HCT116 (cell line): ENCODE measurements around the gene NAALADL2. TPM values are rescaled to one million over a fixed set of nuclear protein-coding genes. Genes with fewer than 3 reads are reported as not detected.

Experiments
- ATAC-seq: fragments of 200-7000 bp; cut with Tn5 transposase; 2 replicates; pipeline ENCODE4 v1.9.1; 2020; ENCODE audit warnings: mild to moderate bottlenecking, moderate library complexity
- BruUV-seq: library from RNA; stranded (reverse); fragments of 400-500 nt; replicated peaks from 2 replicates; lab custom pipeline; 2021; lab: Mats Ljungman, UMichigan
- CTCF ChIA-PET: fragments of 300-600 bp; sonication (Branson Sonifier 250); formaldehyde crosslinking; loops from one replicate; lab custom pipeline; 2021; ENCODE audit warnings: antibody characterized with exemption; lab: Charles Lee
- POLR2A ChIA-PET: fragments of 300-600, 350-600 bp; sonication (Branson Sonifier 250); formaldehyde crosslinking; loops from one replicate; lab custom pipeline; 2021; ENCODE audit warnings: antibody characterized with exemption; lab: Charles Lee
- RAD21 ChIA-PET, 2 experiments: fragments of 300-600 bp; sonication (Branson Sonifier 250); formaldehyde crosslinking; loops; one replicate each; lab custom pipeline; 2023; ENCODE audit warnings: low total read pairs in 2 of 2; ENCODE audit not compliant: uncharacterized antibody in 2 of 2, unreplicated experiment in 2 of 2, low non-redundant PET in 1 of 2; lab: Charles Lee
- DNase-seq: peaks from one replicate; pipeline ENCODE4 v3.0.0-alpha.2; 2010; ENCODE audit warnings: low read depth, low spot score
- H2AFZ ChIP-seq: fragments of 200-600 bp; shearing (Covaris generic), sonication (generic); 2 replicates; pipeline ENCODE4 v1.6.1; 2017; ENCODE audit warnings: low read depth, mixed run types, mixed read lengths, antibody characterized with exemption, low read length; ENCODE audit not compliant: poor library complexity, severe bottlenecking
- H3K27ac ChIP-seq: 2 replicates; pipeline ENCODE4 v1.5.1; 2012; ENCODE audit warnings: low read depth, low read length
- H3K27me3 ChIP-seq: fragments of 200-600 bp; sonication (generic); 2 replicates; pipeline ENCODE4 v1.6.1; 2016; ENCODE audit warnings: mixed run types, low read length, mixed read lengths; ENCODE audit not compliant: insufficient read depth
- H3K36me3 ChIP-seq, 2 experiments: fragments of 200-500 bp in 1 of 2; fragments of 200-600 bp in 1 of 2; sonication (Bioruptor generic) in 1 of 2; sonication (generic) in 1 of 2; 2 replicates each; pipeline versions ENCODE4 v1.5.1 to v1.6.1; 2014 to 2016; ENCODE audit warnings: low read length in 2 of 2, inconsistent platforms in 1 of 2, mixed read lengths in 1 of 2, mixed run types in 1 of 2; ENCODE audit not compliant: insufficient read depth in 2 of 2, control insufficient read depth in 1 of 2
- H3K4me1 ChIP-seq, 2 experiments: fragments of 200-600 bp in 1 of 2; sonication (generic) in 1 of 2; 2 replicates each; pipeline versions ENCODE4 v1.5.1 to v1.6.1; 2012 to 2017; ENCODE audit warnings: low read length in 2 of 2, inconsistent platforms in 1 of 2, mild to moderate bottlenecking in 1 of 2, mixed read lengths in 1 of 2, mixed run types in 1 of 2, moderate library complexity in 1 of 2; ENCODE audit not compliant: insufficient read depth in 2 of 2, control insufficient read depth in 1 of 2
- H3K4me2 ChIP-seq: fragments of 200-600 bp; sonication (generic); 2 replicates; pipeline ENCODE4 v1.6.1; 2017; ENCODE audit warnings: mixed run types, low read length, mixed read lengths
- H3K4me3 ChIP-seq, 2 experiments: fragments of 200-600 bp in 1 of 2; sonication (generic) in 1 of 2; replicated peaks in 1 of 2; 2 replicates each; pipeline ENCODE4 v1.5.1; 2011 to 2016; ENCODE audit warnings: low read length in 2 of 2, control low read depth in 1 of 2, low read depth in 1 of 2, mild to moderate bottlenecking in 1 of 2, mixed read lengths in 1 of 2, mixed run types in 1 of 2
- H3K79me2 ChIP-seq: fragments of 200-600 bp; sonication (generic); 2 replicates; pipeline ENCODE4 v1.6.1; 2017; ENCODE audit warnings: mild to moderate bottlenecking, mixed run types, low read length, moderate library complexity, mixed read lengths; ENCODE audit not compliant: insufficient read depth
- H3K9ac ChIP-seq: fragments of 200-600 bp; sonication (generic); 2 replicates; pipeline ENCODE4 v1.6.1; 2016; ENCODE audit warnings: low read length, mixed read lengths
- H3K9me2 ChIP-seq: fragments of 200-600 bp; sonication (generic), shearing (Covaris generic); 2 replicates; pipeline ENCODE4 v1.6.1; 2017; ENCODE audit warnings: mixed run types, mild to moderate bottlenecking, moderate library complexity; ENCODE audit not compliant: insufficient read depth
- H3K9me3 ChIP-seq, 2 experiments: fragments of 200-500 bp in 1 of 2; fragments of 200-600 bp in 1 of 2; sonication (Bioruptor generic) in 1 of 2; sonication (generic) in 1 of 2; 2 replicates each; pipeline ENCODE4 v1.6.1; 2014 to 2017; ENCODE audit warnings: low read length in 2 of 2, mixed read lengths in 2 of 2, inconsistent platforms in 1 of 2, low read depth in 1 of 2, mild to moderate bottlenecking in 1 of 2, mixed run types in 1 of 2, moderate library complexity in 1 of 2; ENCODE audit not compliant: control insufficient read depth in 1 of 2, insufficient read depth in 1 of 2
- H4K20me1 ChIP-seq: fragments of 200-600 bp; sonication (generic), shearing (Covaris generic); 2 replicates; pipeline ENCODE4 v1.6.1; 2017; ENCODE audit warnings: mixed run types, mild to moderate bottlenecking, moderate library complexity; ENCODE audit not compliant: insufficient read depth
- ATF3 ChIP-seq: IDR thresholded peaks from 2 replicates; pipeline ENCODE4 v1.6.1; 2012
- CEBPB ChIP-seq: IDR thresholded peaks from 2 replicates; pipeline ENCODE4 v1.6.1; 2012; ENCODE audit warnings: low read depth
- CTCF ChIP-seq, 3 experiments: fragments of 200-600 bp in 1 of 3; sonication (generic) in 1 of 3; IDR thresholded peaks in 2 of 3; conservative IDR thresholded peaks in 1 of 3; 2 replicates each; pipeline ENCODE4 v1.5.1; 2012 to 2017; ENCODE audit warnings: low read depth in 2 of 3, low read length in 2 of 3, antibody characterized with exemption in 1 of 3, borderline replicate concordance in 1 of 3, control low read depth in 1 of 3, mild to moderate bottlenecking in 1 of 3, mixed read lengths in 1 of 3, mixed run types in 1 of 3, moderate library complexity in 1 of 3; ENCODE audit not compliant: insufficient read depth in 1 of 3
- ELF1 ChIP-seq: IDR thresholded peaks from 2 replicates; pipeline ENCODE4 v1.6.1; 2012; ENCODE audit warnings: low read depth, borderline replicate concordance
- EZH2 ChIP-seq: fragments of 200-600 bp; sonication (generic); IDR thresholded peaks from 2 replicates; pipeline ENCODE4 v1.6.1; 2017; ENCODE audit warnings: antibody characterized with exemption, mixed run types
- FOSL1 ChIP-seq: IDR thresholded peaks from 2 replicates; pipeline ENCODE4 v1.6.1; 2012; ENCODE audit warnings: low read depth
- JUND ChIP-seq: IDR thresholded peaks from 2 replicates; pipeline ENCODE4 v1.6.1; 2012
- MAX ChIP-seq: IDR thresholded peaks from 2 replicates; pipeline ENCODE4 v1.6.1; 2012
- POLR2AphosphoS5 ChIP-seq: IDR thresholded peaks from 2 replicates; pipeline ENCODE4 v1.6.1; 2011; ENCODE audit warnings: mild to moderate bottlenecking, low read depth, low read length, moderate library complexity
- RAD21 ChIP-seq: IDR thresholded peaks from 2 replicates; pipeline ENCODE4 v1.6.1; 2012; ENCODE audit warnings: low read depth, mild to moderate bottlenecking
- SRF ChIP-seq: IDR thresholded peaks from 2 replicates; pipeline ENCODE4 v1.6.1; 2012; ENCODE audit warnings: low read depth
- TCF7L2 ChIP-seq: IDR thresholded peaks from 2 replicates; pipeline ENCODE4 v1.7.0; 2011; ENCODE audit warnings: borderline replicate concordance, inconsistent platforms; ENCODE audit not compliant: insufficient read depth, insufficient read length; ENCODE audit errors: extremely low read depth
- YY1 ChIP-seq: IDR thresholded peaks from 2 replicates; pipeline ENCODE4 v1.6.1; 2011; ENCODE audit warnings: low read length, low read depth, moderate library complexity, mild to moderate bottlenecking; ENCODE audit not compliant: insufficient replicate concordance; ENCODE audit errors: extremely low read depth
- ZBTB33 ChIP-seq: IDR thresholded peaks from 2 replicates; pipeline ENCODE4 v1.6.1; 2011; ENCODE audit warnings: mild to moderate bottlenecking, low read length, moderate library complexity; ENCODE audit not compliant: insufficient replicate concordance; ENCODE audit errors: extremely low read depth
- ZFX ChIP-seq: fragments of 450-650 bp; IDR thresholded peaks from 2 replicates; pipeline ENCODE4 v1.6.1; 2017
- intact Hi-C: fragments of 100-400 bp; cut with micrococcal nuclease; formaldehyde crosslinking; loops from 2 replicates; pipeline ENCODE4 v1.10.0; 2022
- total RNA-seq: library from RNA; stranded (reverse); gene quantifications from one replicate; pipeline ENCODE4 v1.2.1, GENCODE V29; 2021; ENCODE audit not compliant: unreplicated experiment

NAALADL2 gene
- total RNA-seq, 1 experiment from 2014 or later = 2.9 TPM

GRCh38 chr3:175186511-175186910 is 327.4 kb downstream of the NAALADL2 start:
- no peak overlapping the region for H3K27ac ChIP-seq
- H3K9me2 ChIP-seq = no peaks in the 10 kb centered on the region
- ATAC-seq = no peak
- ChIA-PET RAD21 (no interaction called here), POLR2A (no interaction called here), CTCF (no interaction called here)
- TF ChIP-seq TCF7L2 = no peak
- TF ChIP-seq ELF1 = no peak
- no peak for TF ChIP-seq ZBTB33
- no peak for TF ChIP-seq POLR2AphosphoS5
- no peak for TF ChIP-seq SRF
- no peak for TF ChIP-seq FOSL1
- TF ChIP-seq CEBPB = no peak
- no peak for TF ChIP-seq EZH2
- no peak for TF ChIP-seq MAX
- TF ChIP-seq RAD21 = no peak
- TF ChIP-seq ATF3 = no peak
- no peak for TF ChIP-seq YY1
- TF ChIP-seq CTCF (IDR thresholded peaks at IDR 0.05 in 2 of 3, conservative IDR thresholded peaks at IDR 0.05 in 1 of 3; ENCODE audit: borderline replicate concordance in 1 of 3, insufficient read depth in 1 of 3, low read depth in 2 of 3, low read length in 2 of 3) = no peak
- no peak for TF ChIP-seq JUND
- TF ChIP-seq ZFX = no peak
- intact Hi-C loops = no loop called here
- no peaks in the 10 kb centered on the region for H3K36me3 ChIP-seq
- no peak overlapping the region for H3K4me2 ChIP-seq
- no peaks in the 10 kb centered on the region for H4K20me1 ChIP-seq
- no peaks in the 10 kb centered on the region for H3K4me1 ChIP-seq
- no TSS peak for BruUV-seq
- H3K9me3 ChIP-seq = no peaks in the 10 kb centered on the region
- no peak overlapping the region for H3K4me3 ChIP-seq
- no peak for DNase-seq
- H3K79me2 ChIP-seq = no peaks in the 10 kb centered on the region
- H2AFZ ChIP-seq = peak overlapping the region; percentile 66
- H3K27me3 ChIP-seq = no peaks in the 10 kb centered on the region
- H3K9ac ChIP-seq = no peak overlapping the region
